ENCODE results near the gene RNH1.

GRCh38 chr11:538431-539051, 31.5 kb upstream of the RNH1 start:
- TF ChIP-seq POLR2AphosphoS5 (IDR thresholded peaks at IDR 0.05) (no peak), CTCF (IDR thresholded peaks at IDR 0.05) (no peak), EP300 (IDR thresholded peaks at IDR 0.05) (no peak), POLR2A (IDR thresholded peaks at IDR 0.05) (no peak)
